SK-N-SH treated with all-trans-retinoic acid at 6 μM for 48 hours (cell line): Measurements from ENCODE around the gene CHCHD6.

Source experiments
- ATAC-seq: fragments of 200-7000 bp; cut with Tn5 transposase; 3 replicates; pipeline ENCODE4 v1.9.1; 2020; ENCODE audit warnings: mild to moderate bottlenecking, moderate library complexity
- ARNTL ChIP-seq: fragments of 450-650 bp; formaldehyde crosslinking; IDR thresholded peaks from 2 replicates; pipeline ENCODE4 v1.5.0; 2020; ENCODE audit warnings: low read depth, mild to moderate bottlenecking, moderate library complexity, borderline replicate concordance
- CSDC2 ChIP-seq: fragments of 250-450 bp; sonication (Bioruptor Pico); IDR thresholded peaks from 2 replicates; pipeline ENCODE4 v1.5.0; 2020; ENCODE audit warnings: mild to moderate bottlenecking, moderate library complexity
- CSRNP3 ChIP-seq: fragments of 250-450 bp; sonication (Bioruptor Pico); IDR thresholded peaks from 2 replicates; pipeline ENCODE4 v1.5.1; 2021; ENCODE audit warnings: mild to moderate bottlenecking, moderate library complexity
- ESRRG ChIP-seq: fragments of 250-450 bp; sonication (Bioruptor Pico); IDR thresholded peaks from 2 replicates; pipeline ENCODE4 v1.6.1; 2021; ENCODE audit warnings: mild to moderate bottlenecking
- GLIS3 ChIP-seq: fragments of 250-450 bp; sonication (Bioruptor Pico); IDR thresholded peaks from 2 replicates; pipeline ENCODE4 v1.5.0; 2020; ENCODE audit warnings: mild to moderate bottlenecking, moderate library complexity
- OSR1 ChIP-seq: fragments of 250-450 bp; sonication (Bioruptor Pico); IDR thresholded peaks from 2 replicates; pipeline ENCODE4 v1.8.0; 2022; ENCODE audit warnings: moderate library complexity, mild to moderate bottlenecking, inconsistent platforms
- PATZ1 ChIP-seq: fragments of 250-450 bp; sonication (Bioruptor Pico); IDR thresholded peaks from 2 replicates; pipeline ENCODE4 v1.8.0; 2020; ENCODE audit warnings: mild to moderate bottlenecking, moderate library complexity, borderline replicate concordance
- POU6F1 ChIP-seq: fragments of 250-450 bp; sonication (Bioruptor Pico); IDR thresholded peaks from 2 replicates; pipeline ENCODE4 v1.8.0; 2021; ENCODE audit warnings: low read depth, mild to moderate bottlenecking, moderate library complexity, borderline replicate concordance
- RARB ChIP-seq: fragments of 250-450 bp; sonication (Bioruptor Pico); IDR thresholded peaks from 2 replicates; pipeline ENCODE4 v1.8.0; 2021; ENCODE audit warnings: mild to moderate bottlenecking, moderate library complexity
- SNAI2 ChIP-seq: fragments of 250-450 bp; sonication (Bioruptor Pico); IDR thresholded peaks from 2 replicates; pipeline ENCODE4 v1.5.0; 2020; ENCODE audit warnings: mild to moderate bottlenecking, moderate library complexity
- TCF4 ChIP-seq: fragments of 250-450 bp; sonication (Bioruptor Pico); IDR thresholded peaks from 2 replicates; pipeline ENCODE4 v1.8.0; 2021; ENCODE audit warnings: mild to moderate bottlenecking, moderate library complexity, borderline replicate concordance
- TOX ChIP-seq: fragments of 250-450 bp; sonication (Bioruptor Pico); IDR thresholded peaks from 2 replicates; pipeline ENCODE4 v1.8.0; 2021; ENCODE audit warnings: mild to moderate bottlenecking, moderate library complexity, borderline replicate concordance
- ZC3H10 ChIP-seq: fragments of 250-450 bp; sonication (Bioruptor Pico); IDR thresholded peaks from 2 replicates; pipeline ENCODE4 v1.5.1; 2021; ENCODE audit warnings: mild to moderate bottlenecking, moderate library complexity
- ZFP3 ChIP-seq: fragments of 250-450 bp; sonication (Bioruptor Pico); IDR thresholded peaks from 2 replicates; pipeline ENCODE4 v1.5.0; 2020; ENCODE audit warnings: mild to moderate bottlenecking, moderate library complexity
- ZFP30 ChIP-seq: fragments of 450-650 bp; formaldehyde crosslinking; IDR thresholded peaks from 2 replicates; pipeline ENCODE4 v1.5.0; 2022; ENCODE audit warnings: mild to moderate bottlenecking, moderate library complexity
- ZNF565 ChIP-seq: fragments of 450-650 bp; formaldehyde crosslinking; conservative IDR thresholded peaks from 2 replicates; pipeline ENCODE4 v1.5.0; 2020; ENCODE audit warnings: low read depth, mild to moderate bottlenecking, moderate library complexity
- ZNF70 ChIP-seq: fragments of 450-650 bp; formaldehyde crosslinking; IDR thresholded peaks from 2 replicates; pipeline ENCODE4 v1.5.0; 2020; ENCODE audit warnings: mild to moderate bottlenecking, moderate library complexity
- ZNF8 ChIP-seq: fragments of 450-650 bp; formaldehyde crosslinking; IDR thresholded peaks from 2 replicates; pipeline ENCODE4 v1.5.0; 2020; ENCODE audit warnings: mild to moderate bottlenecking, moderate library complexity
- TF ChIP-seq, protein P1 (sequence below): fragments of 250-450 bp; sonication (Bioruptor Pico); IDR thresholded peaks from 2 replicates; pipeline ENCODE4 v1.5.0; 2020; ENCODE audit warnings: mild to moderate bottlenecking, moderate library complexity

The CHCHD6 gene

DNA sequence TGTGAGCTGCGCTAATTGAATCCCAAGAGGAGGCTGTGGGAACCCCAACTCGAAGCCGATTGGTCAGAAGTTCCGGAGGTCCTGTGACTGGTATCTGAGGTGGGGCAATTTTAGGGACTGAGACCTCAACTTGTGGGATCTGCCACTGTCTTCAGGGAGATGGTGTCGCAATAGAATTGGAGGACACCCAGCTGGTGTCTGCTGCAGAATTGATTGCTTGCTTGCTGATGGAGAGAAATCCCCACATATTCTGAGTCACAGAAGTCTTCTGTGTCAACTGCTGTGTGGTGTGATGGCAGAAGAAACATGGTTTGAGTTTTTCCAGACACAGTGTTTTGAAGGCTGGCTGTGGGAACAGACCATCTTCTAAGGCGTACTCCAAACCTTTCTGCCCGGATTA lies 179.2 kb downstream of the CHCHD6 start:
- TF ChIP-seq TOX (CRISPR knock-in tag) = no peak
- ATAC-seq = no peak

DNA sequence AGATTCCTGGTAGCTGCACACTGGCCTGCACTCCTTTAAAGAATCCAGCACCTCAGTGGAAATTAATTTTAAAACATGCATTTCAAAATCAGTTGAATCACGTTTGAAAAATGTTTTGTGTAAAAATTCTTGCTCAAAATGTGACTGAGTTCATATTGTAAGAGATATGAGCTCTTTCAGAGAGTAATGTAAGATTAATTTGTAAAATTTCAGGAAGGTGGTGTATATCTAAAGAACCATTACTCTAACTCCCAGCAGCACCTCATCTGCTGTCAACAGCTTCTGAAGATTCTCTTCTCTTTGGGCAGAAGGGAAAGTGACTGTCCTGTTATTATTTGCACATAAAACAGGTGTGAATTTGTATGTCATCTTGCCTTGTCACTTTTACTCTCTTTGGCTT lies 181.4 kb downstream of the CHCHD6 start:
- TF ChIP-seq ARNTL (CRISPR knock-in tag) (no peak), GLIS3 (no peak), ZC3H10 (no peak), SNAI2 (CRISPR knock-in tag) (no peak), TOX (CRISPR knock-in tag) (no peak), ZNF565 (CRISPR knock-in tag) (no peak)
- TF ChIP-seq, protein P1, sequence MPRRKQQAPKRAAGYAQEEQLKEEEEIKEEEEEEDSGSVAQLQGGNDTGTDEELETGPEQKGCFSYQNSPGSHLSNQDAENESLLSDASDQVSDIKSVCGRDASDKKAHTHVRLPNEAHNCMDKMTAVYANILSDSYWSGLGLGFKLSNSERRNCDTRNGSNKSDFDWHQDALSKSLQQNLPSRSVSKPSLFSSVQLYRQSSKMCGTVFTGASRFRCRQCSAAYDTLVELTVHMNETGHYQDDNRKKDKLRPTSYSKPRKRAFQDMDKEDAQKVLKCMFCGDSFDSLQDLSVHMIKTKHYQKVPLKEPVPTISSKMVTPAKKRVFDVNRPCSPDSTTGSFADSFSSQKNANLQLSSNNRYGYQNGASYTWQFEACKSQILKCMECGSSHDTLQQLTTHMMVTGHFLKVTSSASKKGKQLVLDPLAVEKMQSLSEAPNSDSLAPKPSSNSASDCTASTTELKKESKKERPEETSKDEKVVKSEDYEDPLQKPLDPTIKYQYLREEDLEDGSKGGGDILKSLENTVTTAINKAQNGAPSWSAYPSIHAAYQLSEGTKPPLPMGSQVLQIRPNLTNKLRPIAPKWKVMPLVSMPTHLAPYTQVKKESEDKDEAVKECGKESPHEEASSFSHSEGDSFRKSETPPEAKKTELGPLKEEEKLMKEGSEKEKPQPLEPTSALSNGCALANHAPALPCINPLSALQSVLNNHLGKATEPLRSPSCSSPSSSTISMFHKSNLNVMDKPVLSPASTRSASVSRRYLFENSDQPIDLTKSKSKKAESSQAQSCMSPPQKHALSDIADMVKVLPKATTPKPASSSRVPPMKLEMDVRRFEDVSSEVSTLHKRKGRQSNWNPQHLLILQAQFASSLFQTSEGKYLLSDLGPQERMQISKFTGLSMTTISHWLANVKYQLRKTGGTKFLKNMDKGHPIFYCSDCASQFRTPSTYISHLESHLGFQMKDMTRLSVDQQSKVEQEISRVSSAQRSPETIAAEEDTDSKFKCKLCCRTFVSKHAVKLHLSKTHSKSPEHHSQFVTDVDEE = no peak
- TF ChIP-seq, all 23 proteins: peak for 0
- no peak for ATAC-seq

GRCh38 chr3:126886217-126886616 lies 182.2 kb downstream of the CHCHD6 start:
- peak; percentile 92 for ATAC-seq
- no peak for TF ChIP-seq OSR1 (CRISPR knock-in tag)
- TF ChIP-seq, protein P1 = peak; percentile 40; the same call in 1 of the 2 replicates
- TF ChIP-seq, all 23 proteins: peak for 1

DNA sequence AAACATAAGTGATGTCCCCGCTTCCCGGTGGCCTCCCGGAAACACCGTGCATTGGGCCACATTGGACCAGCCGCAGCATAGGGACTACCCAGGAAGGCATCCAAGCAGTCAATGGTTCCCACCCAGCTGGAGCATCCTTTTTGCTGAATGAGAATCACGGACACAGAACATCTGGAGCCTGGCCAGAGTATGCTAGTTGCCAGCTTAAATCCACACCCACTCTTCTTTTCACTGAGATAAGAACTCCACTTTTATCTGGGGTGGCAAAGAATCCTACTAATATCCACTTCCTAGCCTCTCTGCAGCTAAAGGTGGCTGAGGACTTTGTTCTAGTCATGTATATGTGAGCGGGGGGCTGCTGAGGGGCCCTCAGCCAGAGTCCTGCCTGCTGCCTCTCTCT lies 183.6 kb downstream of the CHCHD6 start:
- ATAC-seq = no peak
- TF ChIP-seq ZNF70 (CRISPR knock-in tag) (no peak), ESRRG (CRISPR knock-in tag) (no peak), SNAI2 (CRISPR knock-in tag) (no peak), ZNF8 (CRISPR knock-in tag) (no peak), CSRNP3 (CRISPR knock-in tag) (no peak), ZFP3 (no peak), OSR1 (CRISPR knock-in tag) (no peak), PATZ1 (CRISPR knock-in tag) (no peak), ZNF565 (CRISPR knock-in tag) (no peak), RARB (CRISPR knock-in tag) (no peak), POU6F1 (no peak), TOX (CRISPR knock-in tag) (no peak), ZFP30 (CRISPR knock-in tag) (no peak), ZC3H10 (no peak), GLIS3 (no peak), CSDC2 (CRISPR knock-in tag) (no peak), TCF4 (CRISPR knock-in tag) (no peak), ARNTL (CRISPR knock-in tag) (no peak)
